Measurements from ENCODE around the gene PDSS2.

Gene PDSS2

DNA sequence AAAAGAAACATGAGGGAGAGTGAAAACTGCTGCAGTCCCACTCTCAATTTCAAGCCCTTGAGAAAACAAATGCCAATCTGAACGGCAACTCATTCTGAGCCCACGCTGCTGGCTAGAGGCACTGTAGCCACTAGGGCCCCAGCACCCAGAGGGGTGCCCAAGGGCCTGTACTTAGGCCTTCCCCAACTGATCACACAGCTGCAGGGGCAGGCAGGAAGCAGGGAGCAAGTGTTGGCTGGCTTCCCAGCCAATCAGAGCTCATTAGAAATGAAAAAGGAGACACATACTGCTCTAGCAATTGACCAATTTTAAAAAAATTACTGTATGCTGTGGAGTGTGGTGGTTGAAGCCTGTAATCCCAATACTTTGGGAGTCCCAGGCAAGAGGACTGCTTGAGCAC, 340.4 kb downstream of the PDSS2 start:
- TF ChIP-seq TAF1 (IDR thresholded peaks at IDR 0.05; ENCODE audit: borderline replicate concordance, insufficient read depth, low read length) (no peak), POLR2AphosphoS5 (IDR thresholded peaks at IDR 0.05; ENCODE audit: low read depth, low read length) (no peak), FOXP2 (optimal IDR thresholded peaks at IDR 0.05; ENCODE audit: borderline replicate concordance, extremely low read depth, extremely low read length, insufficient read depth) (no peak), SIN3A (IDR thresholded peaks at IDR 0.05; ENCODE audit: borderline replicate concordance, insufficient read depth, low read length) (no peak)
- TF ChIP-seq, protein P1, sequence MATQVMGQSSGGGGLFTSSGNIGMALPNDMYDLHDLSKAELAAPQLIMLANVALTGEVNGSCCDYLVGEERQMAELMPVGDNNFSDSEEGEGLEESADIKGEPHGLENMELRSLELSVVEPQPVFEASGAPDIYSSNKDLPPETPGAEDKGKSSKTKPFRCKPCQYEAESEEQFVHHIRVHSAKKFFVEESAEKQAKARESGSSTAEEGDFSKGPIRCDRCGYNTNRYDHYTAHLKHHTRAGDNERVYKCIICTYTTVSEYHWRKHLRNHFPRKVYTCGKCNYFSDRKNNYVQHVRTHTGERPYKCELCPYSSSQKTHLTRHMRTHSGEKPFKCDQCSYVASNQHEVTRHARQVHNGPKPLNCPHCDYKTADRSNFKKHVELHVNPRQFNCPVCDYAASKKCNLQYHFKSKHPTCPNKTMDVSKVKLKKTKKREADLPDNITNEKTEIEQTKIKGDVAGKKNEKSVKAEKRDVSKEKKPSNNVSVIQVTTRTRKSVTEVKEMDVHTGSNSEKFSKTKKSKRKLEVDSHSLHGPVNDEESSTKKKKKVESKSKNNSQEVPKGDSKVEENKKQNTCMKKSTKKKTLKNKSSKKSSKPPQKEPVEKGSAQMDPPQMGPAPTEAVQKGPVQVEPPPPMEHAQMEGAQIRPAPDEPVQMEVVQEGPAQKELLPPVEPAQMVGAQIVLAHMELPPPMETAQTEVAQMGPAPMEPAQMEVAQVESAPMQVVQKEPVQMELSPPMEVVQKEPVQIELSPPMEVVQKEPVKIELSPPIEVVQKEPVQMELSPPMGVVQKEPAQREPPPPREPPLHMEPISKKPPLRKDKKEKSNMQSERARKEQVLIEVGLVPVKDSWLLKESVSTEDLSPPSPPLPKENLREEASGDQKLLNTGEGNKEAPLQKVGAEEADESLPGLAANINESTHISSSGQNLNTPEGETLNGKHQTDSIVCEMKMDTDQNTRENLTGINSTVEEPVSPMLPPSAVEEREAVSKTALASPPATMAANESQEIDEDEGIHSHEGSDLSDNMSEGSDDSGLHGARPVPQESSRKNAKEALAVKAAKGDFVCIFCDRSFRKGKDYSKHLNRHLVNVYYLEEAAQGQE (IDR thresholded peaks at IDR 0.05; ENCODE audit: insufficient read depth in 1 of 2, low read depth in 2 of 2, low read length in 2 of 2) = no peak

- TF ChIP-seq POLR2AphosphoS5 (IDR thresholded peaks at IDR 0.05; ENCODE audit: low read depth, low read length) (no peak), SIN3A (IDR thresholded peaks at IDR 0.05; ENCODE audit: borderline replicate concordance, insufficient read depth, low read length) (no peak), FOXP2 (optimal IDR thresholded peaks at IDR 0.05; ENCODE audit: borderline replicate concordance, extremely low read depth, extremely low read length, insufficient read depth) (no peak), TAF1 (IDR thresholded peaks at IDR 0.05; ENCODE audit: borderline replicate concordance, insufficient read depth, low read length) (no peak)
Measured at GRCh38 chr6:107116931-107117330, 342.4 kb downstream of the PDSS2 start.

- TF ChIP-seq, protein P1 (IDR thresholded peaks at IDR 0.05; ENCODE audit: insufficient read depth in 1 of 2, low read depth in 2 of 2, low read length in 2 of 2) = no peak
- no peak for TF ChIP-seq FOXP2 (optimal IDR thresholded peaks at IDR 0.05; ENCODE audit: borderline replicate concordance, extremely low read depth, extremely low read length, insufficient read depth)
- TF ChIP-seq POLR2AphosphoS5 (IDR thresholded peaks at IDR 0.05; ENCODE audit: low read depth, low read length) = no peak
- TF ChIP-seq TAF1 (IDR thresholded peaks at IDR 0.05; ENCODE audit: borderline replicate concordance, insufficient read depth, low read length) = no peak
- no peak for TF ChIP-seq SIN3A (IDR thresholded peaks at IDR 0.05; ENCODE audit: borderline replicate concordance, insufficient read depth, low read length)
Measured at GRCh38 chr6:107116328-107116892, 343.0 kb downstream of the PDSS2 start.

- TF ChIP-seq SIN3A (IDR thresholded peaks at IDR 0.05; ENCODE audit: borderline replicate concordance, insufficient read depth, low read length) = 0 out of 2 replicates have a peak, but pooled peaks have one; percentile 25
- no peak for TF ChIP-seq POLR2AphosphoS5 (IDR thresholded peaks at IDR 0.05; ENCODE audit: low read depth, low read length)
Measured at GRCh38 chr6:107115695-107116327, 343.6 kb downstream of the PDSS2 start.

DNA sequence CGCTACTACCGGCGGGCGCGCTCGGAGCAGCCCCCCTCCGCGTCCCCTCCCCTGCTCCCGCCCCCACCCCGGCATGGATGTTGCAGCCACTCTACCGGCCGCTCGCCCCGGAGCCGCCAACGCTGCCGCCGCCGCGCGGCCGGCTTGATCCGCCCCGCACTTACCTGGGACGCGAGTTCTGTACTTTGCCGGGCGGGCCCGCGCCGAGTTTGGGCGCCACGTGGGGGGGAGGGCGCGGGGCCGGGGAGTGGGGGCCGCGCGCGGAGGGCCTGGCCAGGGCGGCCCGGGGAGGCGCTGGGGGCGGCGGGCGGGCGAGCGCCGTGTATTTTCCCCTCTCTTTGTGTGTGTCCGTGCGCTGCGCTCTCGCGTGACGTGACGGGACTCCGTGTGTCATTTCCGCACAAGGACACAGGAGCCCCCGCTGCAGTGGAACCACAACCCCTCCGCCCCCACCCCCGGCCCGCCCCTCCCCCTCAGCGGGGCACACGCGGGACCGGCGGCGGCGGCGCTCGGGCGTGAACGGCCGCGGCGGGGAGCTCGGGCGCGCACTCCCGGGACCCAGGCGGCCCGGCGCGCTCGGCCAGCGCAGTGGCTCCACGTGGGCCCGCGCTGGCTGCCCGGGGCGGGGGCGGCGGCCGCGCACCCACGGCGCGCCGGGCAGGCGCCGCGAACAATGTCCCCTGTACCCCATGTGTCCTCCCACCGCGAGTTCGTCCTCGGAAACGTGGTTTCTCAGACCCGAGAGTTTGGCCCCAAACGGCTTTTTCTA, 344.3 kb downstream of the PDSS2 start, which contains the start of gene BEND3:
TSS of gene BEND3 (minus strand) at position 590 of the 769 bp plus-strand sequence. CDS start 16,230 bp downstream, outside the sequence.
- TF ChIP-seq POLR2AphosphoS5 (IDR thresholded peaks at IDR 0.05; ENCODE audit: low read depth, low read length) (no peak), SIN3A (IDR thresholded peaks at IDR 0.05; ENCODE audit: borderline replicate concordance, insufficient read depth, low read length) (no peak), TAF1 (IDR thresholded peaks at IDR 0.05; ENCODE audit: borderline replicate concordance, insufficient read depth, low read length) (no peak), FOXP2 (optimal IDR thresholded peaks at IDR 0.05; ENCODE audit: borderline replicate concordance, extremely low read depth, extremely low read length, insufficient read depth) (no peak)
- TF ChIP-seq, protein P1 (IDR thresholded peaks at IDR 0.05; ENCODE audit: insufficient read depth in 1 of 2, low read depth in 2 of 2, low read length in 2 of 2) = no peak

Data from PFSK-1 (cell line).